Measurements from ENCODE around the gene CRK.
"Not testable (repeated sequence)": the region's sequence is repeated elsewhere in the genome, so short reads cannot be mapped to it uniquely, and the experiment has no call there.

- TF ChIP-seq CTCF, POLR2A (IDR thresholded peaks at IDR 0.05): not testable (repeated sequence)
Observed at GRCh38 chr17:1395876-1396665, 60.0 kb downstream of the CRK start.

Data from tibial nerve (tissue), 3 donors.